OCI-LY1 (cell line): ENCODE measurements around the gene BMP7.

Source experiments
- H2AFZ ChIP-seq: fragments of 200-600 bp; sonication (generic), shearing (Covaris generic); 2 replicates; pipeline ENCODE4 v1.6.0; 2014; ENCODE audit warnings: antibody characterized with exemption, mild to moderate bottlenecking, low read length
- H3F3A ChIP-seq: fragments of 200-600 bp; sonication (generic), shearing (Covaris generic); 2 replicates; pipeline ENCODE4 v1.6.0; 2014; ENCODE audit warnings: mild to moderate bottlenecking, antibody characterized with exemption, low read length, moderate library complexity; ENCODE audit not compliant: insufficient read depth
- H3K27ac ChIP-seq: fragments of 200-600 bp; sonication (generic); 2 replicates; pipeline ENCODE4 v1.5.1; 2014; ENCODE audit warnings: low read length, mixed run types, mild to moderate bottlenecking, low read depth; ENCODE audit not compliant: poor library complexity, severe bottlenecking
- H3K27me3 ChIP-seq: fragments of 200-600 bp; sonication (generic); 2 replicates; pipeline ENCODE4 v1.6.0; 2014; ENCODE audit warnings: antibody characterized with exemption, mild to moderate bottlenecking, low read length, moderate library complexity; ENCODE audit not compliant: insufficient read depth
- H3K36me3 ChIP-seq: fragments of 200-600 bp; sonication (generic); 2 replicates; pipeline ENCODE4 v1.6.1; 2014; ENCODE audit warnings: mild to moderate bottlenecking, antibody characterized with exemption, low read length, moderate library complexity, mixed read lengths; ENCODE audit not compliant: insufficient read depth
- H3K4me1 ChIP-seq: fragments of 200-600 bp; sonication (generic); 2 replicates; pipeline ENCODE4 v1.5.1; 2014; ENCODE audit warnings: mild to moderate bottlenecking, low read length, moderate library complexity; ENCODE audit not compliant: insufficient read depth, severe bottlenecking
- H3K4me2 ChIP-seq: fragments of 200-600 bp; sonication (generic), shearing (Covaris generic); 2 replicates; pipeline ENCODE4 v1.6.1; 2014; ENCODE audit warnings: low read length
- H3K4me3 ChIP-seq: fragments of 200-600 bp; sonication (generic); 2 replicates; pipeline ENCODE4 v1.5.1; 2014; ENCODE audit warnings: low read length, low read depth, mild to moderate bottlenecking, mixed read lengths; ENCODE audit not compliant: poor library complexity, severe bottlenecking
- H3K79me2 ChIP-seq: fragments of 200-600 bp; shearing (Covaris generic); 2 replicates; pipeline ENCODE4 v1.6.1; 2016; ENCODE audit warnings: mixed run types, low read length, mixed read lengths; ENCODE audit not compliant: insufficient read depth
- H3K9ac ChIP-seq: fragments of 200-600 bp; sonication (generic), shearing (Covaris generic); 2 replicates; pipeline ENCODE4 v1.6.1; 2014; ENCODE audit warnings: mild to moderate bottlenecking, low read length, mixed read lengths
- H3K9me2 ChIP-seq: fragments of 200-600 bp; sonication (generic), shearing (Covaris generic); 2 replicates; pipeline ENCODE4 v1.6.1; 2014; ENCODE audit warnings: low read depth, mild to moderate bottlenecking, low read length, mixed read lengths
- H3K9me3 ChIP-seq: fragments of 200-600 bp; shearing (Covaris generic); 2 replicates; pipeline ENCODE4 v1.6.1; 2014; ENCODE audit warnings: low read length, mixed read lengths
- H4K20me1 ChIP-seq: fragments of 200-600 bp; sonication (generic), shearing (Covaris generic); 2 replicates; pipeline ENCODE4 v1.6.0; 2016; ENCODE audit warnings: mild to moderate bottlenecking, low read length; ENCODE audit not compliant: insufficient read depth
- CTCF ChIP-seq: fragments of 200-600 bp; sonication (generic), shearing (Covaris generic); IDR thresholded peaks from 2 replicates; pipeline ENCODE4 v1.5.1; 2017; ENCODE audit warnings: mild to moderate bottlenecking, antibody characterized with exemption, low read length, moderate library complexity, mixed read lengths
- EZH2 ChIP-seq: fragments of 200-600 bp; sonication (generic), shearing (Covaris generic); IDR thresholded peaks from 2 replicates; pipeline ENCODE4 v1.8.0; 2017; ENCODE audit warnings: borderline replicate concordance, mixed run types, mild to moderate bottlenecking, antibody characterized with exemption, low read length, moderate library complexity, mixed read lengths

The BMP7 gene

GRCh38 chr20:57153238-57153905 lies 113.1 kb downstream of the BMP7 start:
- H3K27ac ChIP-seq = no peak overlapping the region
- no peak overlapping the region for H3K4me3 ChIP-seq
- TF ChIP-seq EZH2 (no peak), CTCF (peak; percentile 17; the same call in 1 of the 2 replicates)
- no peak overlapping the region for H3K4me2 ChIP-seq
- H3K36me3 ChIP-seq = no peaks in the 10 kb centered on the region
- H4K20me1 ChIP-seq = no peaks in the 10 kb centered on the region
- no peaks in the 10 kb centered on the region for H3K79me2 ChIP-seq
- H3F3A ChIP-seq = no peaks in the 10 kb centered on the region
- H3K9me3 ChIP-seq = no peaks in the 10 kb centered on the region
- H3K4me1 ChIP-seq = peaks cover 4% of the 10 kb centered on the region
- no peaks in the 10 kb centered on the region for H3K9me2 ChIP-seq
- no peak overlapping the region for H3K9ac ChIP-seq
- no peak overlapping the region for H2AFZ ChIP-seq
- peaks cover 4% of the 10 kb centered on the region; the same call in 1 of the 2 replicates for H3K27me3 ChIP-seq

- Histone ChIP-seq H3K36me3 (no peaks in the 10 kb centered on the region; the same call in 1 of the 2 replicates), H3K4me2 (no peak overlapping the region), H3K79me2 (no peaks in the 10 kb centered on the region), H3K4me1 (peaks cover 4% of the 10 kb centered on the region), H2AFZ (no peak overlapping the region), H3K9me2 (no peaks in the 10 kb centered on the region), H3F3A (no peaks in the 10 kb centered on the region), H3K9ac (no peak overlapping the region), H3K9me3 (no peaks in the 10 kb centered on the region), H3K27ac (no peak overlapping the region), H3K27me3 (peaks cover 5% of the 10 kb centered on the region; the same call in 1 of the 2 replicates), H3K4me3 (no peak overlapping the region), H4K20me1 (no peaks in the 10 kb centered on the region)
- TF ChIP-seq EZH2 = no peak
- no peak for TF ChIP-seq CTCF
These were observed 113.9 kb downstream of the BMP7 start for GRCh38 chr20:57152557-57152956.

- Histone ChIP-seq H3K9ac (no peak overlapping the region), H3K4me1 (peaks cover 4% of the 10 kb centered on the region), H3K36me3 (no peaks in the 10 kb centered on the region; the same call in 1 of the 2 replicates), H3K4me2 (no peak overlapping the region), H3K79me2 (no peaks in the 10 kb centered on the region), H3K27ac (no peak overlapping the region), H3K4me3 (no peak overlapping the region), H4K20me1 (no peaks in the 10 kb centered on the region), H3K27me3 (peaks cover 13% of the 10 kb centered on the region; the same call in 1 of the 2 replicates), H2AFZ (no peak overlapping the region), H3F3A (no peaks in the 10 kb centered on the region), H3K9me2 (no peaks in the 10 kb centered on the region), H3K9me3 (no peaks in the 10 kb centered on the region; the same call in 1 of the 2 replicates)
- TF ChIP-seq CTCF (no peak), EZH2 (no peak)
These were observed 115.9 kb downstream of the BMP7 start for GRCh38 chr20:57150559-57150958.
